ENCODE results near the gene MAPK8IP1. TPM values are rescaled to one million over a fixed set of nuclear protein-coding genes. Genes with fewer than 3 reads are reported as not detected.

The MAPK8IP1 gene
- total RNA-seq, 1 donor from 2014 or later, result 6.0 TPM

GRCh38 chr11:45909594-45910475 is 24.4 kb downstream of the MAPK8IP1 start:
- no peak for TF ChIP-seq CTCF (IDR thresholded peaks at IDR 0.05)
- H3K4me1 ChIP-seq, result no peaks in the 10 kb centered on the region
- no peaks in the 10 kb centered on the region for H3K9me3 ChIP-seq
- H3K4me3 ChIP-seq, result no peak overlapping the region
- no peaks in the 10 kb centered on the region for H3K27me3 ChIP-seq
- intact Hi-C loops (cut with DNase I), result no loop called here
- DNase-seq (ENCODE audit: low spot score in 2 of 2), result no peak
- no peak overlapping the region for H3K27ac ChIP-seq
- H3K36me3 ChIP-seq, result peaks cover 52 to 53% of the 10 kb centered on the region in 2 donors

- no peak for DNase-seq (ENCODE audit: low spot score in 2 of 2)
- H3K9me3 ChIP-seq, result no peaks in the 10 kb centered on the region
- H3K4me1 ChIP-seq, result no peaks in the 10 kb centered on the region
- TF ChIP-seq CTCF (IDR thresholded peaks at IDR 0.05), result no peak
- H3K4me3 ChIP-seq, result no peak overlapping the region
- no peak overlapping the region for H3K27ac ChIP-seq
- H3K36me3 ChIP-seq, result peaks cover 52 to 61% of the 10 kb centered on the region in 2 donors
- intact Hi-C loops (cut with DNase I), result no loop called here
- H3K27me3 ChIP-seq, result no peaks in the 10 kb centered on the region
Measured at GRCh38 chr11:45910623-45911022, 25.2 kb downstream of the MAPK8IP1 start.

GRCh38 chr11:45913514-45913913 is 28.1 kb downstream of the MAPK8IP1 start:
- Histone ChIP-seq H3K4me3 (no peak overlapping the region), H3K4me1 (peaks cover 0 to 9% of the 10 kb centered on the region in 2 donors), H3K36me3 (peaks cover 52 to 66% of the 10 kb centered on the region in 2 donors), H3K9me3 (no peaks in the 10 kb centered on the region), H3K27me3 (no peaks in the 10 kb centered on the region), H3K27ac (no peak overlapping the region)
- no peak for DNase-seq (ENCODE audit: low spot score in 2 of 2)
- intact Hi-C loops (cut with DNase I), result no loop called here
- no peak for TF ChIP-seq CTCF (IDR thresholded peaks at IDR 0.05)

GRCh38 chr11:45913942-45914635 is 28.6 kb downstream of the MAPK8IP1 start:
- Histone ChIP-seq H3K4me3 (no peak overlapping the region), H3K9me3 (no peaks in the 10 kb centered on the region), H3K36me3 (peaks cover 52 to 66% of the 10 kb centered on the region in 2 donors), H3K27me3 (no peaks in the 10 kb centered on the region), H3K27ac (no peak overlapping the region), H3K4me1 (peaks cover 0 to 9% of the 10 kb centered on the region in 2 donors)
- intact Hi-C loops (cut with DNase I), result no loop called here
- TF ChIP-seq CTCF (IDR thresholded peaks at IDR 0.05), result no peak
- no peak for DNase-seq (ENCODE audit: low spot score in 2 of 2)

- no peak for DNase-seq (ENCODE audit: low spot score in 2 of 2)
- intact Hi-C loops (cut with DNase I), result loop anchor here (5.0 kb wide), 4 partner anchors 108 to 1492 kb away; partner anchors contain the start of genes PHF21A, SLC35C1 and SLC39A13
- peaks cover 0 to 9% of the 10 kb centered on the region in 2 donors for H3K4me1 ChIP-seq
Measured at GRCh38 chr11:45915446-45915845, 30.0 kb downstream of the MAPK8IP1 start.

More at GRCh38 chr11:45915446-45915845, 30.0 kb downstream of the MAPK8IP1 start:
- H3K9me3 ChIP-seq, result no peaks in the 10 kb centered on the region
- no peak overlapping the region for H3K4me3 ChIP-seq
- no peaks in the 10 kb centered on the region for H3K27me3 ChIP-seq
- no peak for TF ChIP-seq CTCF (IDR thresholded peaks at IDR 0.05)
- H3K27ac ChIP-seq, result no peak overlapping the region
- peaks cover 40 to 54% of the 10 kb centered on the region in 2 donors for H3K36me3 ChIP-seq
